Fibroblast of skin of right biceps (primary cell): Measurements from ENCODE around the gene TXNDC17.
"Not testable (repeated sequence)": the region's sequence is repeated elsewhere in the genome, so short reads cannot be mapped to it uniquely, and the experiment has no call there.

Source experiments
- DNase-seq: peaks from one replicate; pipeline ENCODE4 v3.0.0-alpha.2; 2013

Gene TXNDC17

GRCh38 chr17:6684881-6685767, 44.3 kb downstream of the TXNDC17 start:
- no peak for DNase-seq

DNA sequence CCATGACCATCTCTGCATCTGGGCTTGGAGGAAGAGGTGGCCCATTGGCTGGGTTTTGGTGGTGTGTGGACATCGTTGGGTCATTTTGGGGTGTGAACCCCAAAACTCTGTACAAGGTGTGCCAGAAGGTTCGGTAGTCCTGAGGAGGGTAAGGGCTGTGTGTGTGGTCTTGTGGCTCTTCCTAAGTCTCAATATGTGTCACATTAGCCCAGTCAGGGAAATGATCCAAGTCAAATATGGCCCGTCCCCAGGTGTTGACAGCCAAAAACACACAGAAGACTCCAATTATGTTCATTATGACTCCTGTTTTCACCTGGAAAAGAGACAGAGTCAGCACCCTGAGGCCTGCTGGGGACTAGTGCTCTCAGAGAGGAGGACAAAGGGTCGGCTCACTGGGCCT, 45.2 kb downstream of the TXNDC17 start:
- no peak for DNase-seq

GRCh38 chr17:6688944-6689343, 48.1 kb downstream of the TXNDC17 start:
- DNase-seq = no peak

DNA sequence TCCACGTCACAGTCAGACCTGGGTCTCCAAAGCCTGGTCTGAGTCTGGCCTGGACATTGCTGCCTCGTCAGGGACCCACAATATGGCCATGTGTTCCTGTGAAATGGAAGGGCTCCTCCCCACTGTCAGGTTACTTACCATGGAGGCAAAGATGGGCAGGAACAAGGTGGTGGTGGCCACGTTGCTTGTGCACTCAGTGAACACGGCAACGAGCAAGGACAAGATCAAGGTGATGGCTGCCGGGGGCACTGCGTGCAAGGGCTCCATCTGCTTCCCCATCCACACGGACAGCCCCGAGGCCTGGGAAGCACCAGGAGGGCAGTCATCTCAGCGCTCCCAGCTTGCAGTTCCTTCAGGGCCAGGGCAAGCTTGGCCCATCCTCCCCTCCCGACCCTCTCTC, 49.8 kb downstream of the TXNDC17 start:
- DNase-seq = no peak

DNA sequence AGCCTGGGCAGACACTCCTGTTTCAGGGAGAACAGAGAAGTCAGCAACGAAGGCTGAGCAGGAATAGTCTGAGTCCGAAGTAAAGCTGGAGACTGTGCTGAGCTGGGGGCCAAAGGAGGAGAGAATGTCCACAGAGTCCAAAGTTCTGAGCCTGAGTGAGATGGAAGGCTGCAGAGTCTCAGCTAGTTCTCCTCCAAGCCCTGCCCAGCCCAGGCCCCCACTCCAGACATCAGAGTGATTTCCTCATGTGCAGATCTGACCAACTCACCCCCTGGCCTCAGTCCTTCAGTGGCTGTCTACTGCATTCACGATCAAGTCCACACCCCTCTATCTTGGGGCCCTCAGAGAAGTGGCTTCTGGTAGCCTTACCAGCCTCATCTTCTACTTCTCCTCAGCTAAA, 50.7 kb downstream of the TXNDC17 start:
- DNase-seq = no peak

GRCh38 chr17:6691958-6692357, 51.1 kb downstream of the TXNDC17 start:
- not testable (repeated sequence) for DNase-seq
